HEK293T (cell line): Measurements from ENCODE around the gene MB.

ENCODE experiments used
- BHLHE40 ChIP-seq: fragments of 450-650 bp; IDR thresholded peaks from 2 replicates; pipeline ENCODE4 v1.6.1; 2016; ENCODE audit warnings: mild to moderate bottlenecking, moderate library complexity, borderline replicate concordance
- CTBP1 ChIP-seq: fragments of 450-650 bp; IDR thresholded peaks from 2 replicates; pipeline ENCODE4 v1.6.1; 2016; ENCODE audit warnings: borderline replicate concordance
- FOXM1 ChIP-seq: fragments of 450-650 bp; IDR thresholded peaks from 2 replicates; pipeline ENCODE4 v1.6.1; 2017; ENCODE audit warnings: mild to moderate bottlenecking, borderline replicate concordance
- SUZ12 ChIP-seq: fragments of 450-650 bp; IDR thresholded peaks from 2 replicates; pipeline ENCODE4 v1.6.1; 2016; ENCODE audit warnings: mild to moderate bottlenecking
- ZNF384 ChIP-seq: fragments of 450-650 bp; IDR thresholded peaks from 2 replicates; pipeline ENCODE4 v1.6.1; 2016

DNA sequence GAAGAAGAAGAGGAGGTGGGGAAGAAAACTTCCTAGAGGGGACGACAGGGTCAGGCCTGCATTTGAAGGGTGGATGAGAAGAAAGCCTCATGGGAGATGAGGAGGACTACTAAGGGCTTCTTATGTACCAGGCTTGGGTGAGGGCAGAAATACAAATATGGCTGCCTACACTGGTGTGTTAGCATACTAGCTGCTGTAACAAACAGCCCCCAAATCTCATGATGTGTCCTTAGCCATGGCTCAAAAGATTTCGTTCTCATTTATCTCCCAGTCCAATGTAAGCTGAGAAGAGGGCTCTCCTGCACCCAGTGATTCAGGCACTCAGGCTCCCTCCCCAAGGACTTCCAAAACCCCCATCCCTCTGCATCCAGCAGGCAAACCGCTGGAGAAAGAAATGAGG lies 11.6 kb upstream of the MB start:
- no peak for TF ChIP-seq CTBP1
- TF ChIP-seq SUZ12, result no peak
- no peak for TF ChIP-seq FOXM1
- no peak for TF ChIP-seq ZNF384
- no peak for TF ChIP-seq BHLHE40
